CD4-positive, alpha-beta T cell treated with Interferon alpha-2 for 1 hour (primary cell): ENCODE data around the gene SAFB2.
"Not testable (repeated sequence)": the region's sequence is repeated elsewhere in the genome, so short reads cannot be mapped to it uniquely, and the experiment has no call there.

ENCODE experiments used
- DNase-seq, 2 donors: peaks; one replicate each; pipeline ENCODE4 v3.0.0-alpha.2; 2020 to 2022

SAFB2 gene

DNA sequence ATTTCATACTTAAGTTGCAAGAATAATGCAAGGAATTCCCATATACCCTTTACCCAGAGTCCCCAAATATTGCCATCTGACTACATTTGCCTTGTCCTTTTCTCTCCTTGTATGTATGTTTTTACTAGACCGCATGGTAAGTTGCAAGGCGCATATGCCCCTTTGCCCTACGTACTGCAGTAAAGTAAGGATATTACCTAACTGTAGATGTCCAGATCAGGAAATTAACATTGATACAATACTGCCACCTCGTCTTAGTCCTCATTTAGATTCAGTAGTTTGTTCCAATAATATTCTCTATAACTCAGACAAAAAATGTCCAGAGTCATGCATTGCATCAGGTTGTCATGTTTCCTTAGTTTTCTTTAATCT, 9.7 kb upstream of the SAFB2 start:
- no peak for DNase-seq

DNA sequence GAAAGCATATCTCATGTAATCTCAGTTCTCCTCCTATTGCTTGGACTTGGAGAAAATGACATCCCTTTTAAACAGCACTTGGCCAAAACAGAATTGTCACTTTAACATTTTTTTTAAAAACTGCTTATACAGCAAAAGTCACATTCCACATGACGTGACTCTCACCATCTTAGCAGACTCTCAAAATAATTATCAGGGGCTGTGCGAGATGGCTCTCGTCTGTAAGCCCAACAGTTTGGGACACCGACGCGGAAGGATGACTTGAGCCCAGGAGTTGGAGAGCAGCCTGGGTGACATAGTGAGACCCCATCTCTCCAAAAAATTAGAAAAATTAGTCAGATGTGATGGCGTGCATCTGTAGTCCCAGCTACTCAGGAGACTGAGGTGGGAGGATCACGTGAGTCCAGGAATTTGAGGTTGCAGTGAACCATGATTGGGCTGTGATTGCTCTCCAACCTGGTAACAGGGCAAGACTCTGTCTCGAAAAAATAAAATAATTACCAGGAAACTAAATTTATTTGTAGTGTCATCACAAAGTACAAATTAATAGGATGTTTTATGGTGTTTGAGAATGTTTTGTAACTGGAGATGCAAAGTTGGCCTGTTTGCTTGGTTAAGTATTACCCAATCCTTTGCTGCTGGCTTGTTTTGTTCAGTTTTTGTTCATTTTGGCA, 9.1 kb upstream of the SAFB2 start:
- no peak for DNase-seq

DNA sequence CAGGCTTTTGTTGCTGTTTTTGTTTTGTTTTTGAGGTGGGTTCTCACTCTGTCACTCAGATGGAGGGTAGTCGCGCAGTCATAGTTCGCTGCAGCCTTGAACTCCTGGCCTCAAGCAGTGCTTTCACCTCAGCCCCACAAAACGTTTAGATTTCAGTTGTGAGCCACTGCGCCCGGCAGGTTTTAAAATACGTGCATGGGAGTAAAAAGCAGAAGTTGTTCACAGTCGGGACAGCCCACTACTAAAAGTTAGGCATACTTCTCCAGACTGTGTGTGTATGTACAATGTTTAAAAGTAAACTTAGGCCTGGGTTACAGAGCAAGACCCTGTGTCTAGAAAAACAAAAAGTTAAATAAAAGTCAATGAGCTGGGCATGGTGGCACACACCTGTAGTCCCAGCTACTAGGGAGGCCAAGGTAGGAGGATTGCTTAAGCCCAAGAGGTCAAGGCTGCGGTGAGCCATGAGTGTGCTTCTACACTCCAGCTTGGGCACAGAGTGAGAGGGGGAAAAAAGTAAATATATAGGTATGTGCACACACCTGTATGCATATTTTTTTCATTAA, 6.4 kb upstream of the SAFB2 start:
- peak in 1 of 2 donors; percentile 39 for DNase-seq

DNA sequence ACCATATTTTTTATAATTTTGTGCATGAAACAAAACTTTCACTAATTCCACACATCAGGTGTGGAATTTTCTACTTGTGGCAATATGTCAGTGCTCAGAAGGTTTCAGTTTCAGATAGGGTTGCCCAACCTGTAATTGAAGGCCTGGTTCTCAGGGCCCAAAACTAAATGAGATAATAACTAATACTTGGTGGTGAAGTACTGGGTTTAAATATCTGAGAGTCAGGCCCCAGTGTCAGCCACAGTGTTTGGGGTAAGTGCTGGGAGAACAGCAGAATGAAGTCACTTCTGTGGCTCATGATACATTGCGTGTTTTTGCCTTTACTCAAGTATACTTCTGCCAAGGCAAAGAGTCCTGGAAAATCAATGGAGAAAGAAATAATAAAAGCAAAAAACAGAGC, 5.9 kb upstream of the SAFB2 start:
- DNase-seq, result no peak

DNA sequence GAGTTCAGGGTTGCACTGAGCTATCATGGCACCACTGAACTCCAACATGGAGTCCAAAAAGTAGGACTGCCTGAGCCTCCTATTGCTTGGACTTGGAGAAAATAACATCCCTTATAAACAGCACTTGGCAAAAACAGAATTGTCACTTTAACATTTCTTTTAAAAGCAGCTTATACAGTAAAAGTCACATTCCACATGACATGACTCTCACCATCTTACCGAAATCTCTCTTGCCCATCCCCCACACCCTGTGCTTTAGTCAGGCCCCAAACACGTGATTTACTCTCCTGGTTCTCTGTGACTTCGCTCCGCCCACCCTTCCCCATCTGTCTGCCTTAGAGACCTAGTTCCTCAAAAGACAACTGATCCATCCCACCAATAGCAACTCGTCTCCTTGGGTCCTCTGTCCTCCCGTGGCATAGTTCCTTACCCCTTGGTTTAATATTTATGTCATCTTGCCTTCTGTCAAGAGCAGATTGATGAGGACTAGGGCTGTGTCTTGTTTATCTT, 4.9 kb upstream of the SAFB2 start:
- peak; percentile 36 to 81 for DNase-seq

DNA sequence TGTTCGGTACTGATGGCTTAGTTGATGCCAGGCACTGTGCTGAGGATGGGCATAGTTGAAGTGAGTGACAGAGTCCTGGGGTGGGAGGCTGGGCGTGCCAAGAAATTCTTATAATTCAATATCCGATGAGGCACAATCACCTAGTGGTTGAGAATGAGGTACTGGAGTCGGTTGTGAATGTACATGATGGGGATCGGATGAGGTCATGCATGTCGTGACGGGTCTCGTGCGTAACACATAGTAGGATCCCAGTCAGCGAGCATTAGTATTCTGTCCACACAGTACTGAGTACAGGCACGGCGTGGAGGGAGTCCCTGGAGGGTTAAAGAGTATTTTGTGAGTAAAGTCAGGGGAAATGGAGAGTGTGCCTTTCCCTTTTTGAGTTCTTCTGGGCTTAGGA, 3.1 kb upstream of the SAFB2 start:
- no peak for DNase-seq

DNA sequence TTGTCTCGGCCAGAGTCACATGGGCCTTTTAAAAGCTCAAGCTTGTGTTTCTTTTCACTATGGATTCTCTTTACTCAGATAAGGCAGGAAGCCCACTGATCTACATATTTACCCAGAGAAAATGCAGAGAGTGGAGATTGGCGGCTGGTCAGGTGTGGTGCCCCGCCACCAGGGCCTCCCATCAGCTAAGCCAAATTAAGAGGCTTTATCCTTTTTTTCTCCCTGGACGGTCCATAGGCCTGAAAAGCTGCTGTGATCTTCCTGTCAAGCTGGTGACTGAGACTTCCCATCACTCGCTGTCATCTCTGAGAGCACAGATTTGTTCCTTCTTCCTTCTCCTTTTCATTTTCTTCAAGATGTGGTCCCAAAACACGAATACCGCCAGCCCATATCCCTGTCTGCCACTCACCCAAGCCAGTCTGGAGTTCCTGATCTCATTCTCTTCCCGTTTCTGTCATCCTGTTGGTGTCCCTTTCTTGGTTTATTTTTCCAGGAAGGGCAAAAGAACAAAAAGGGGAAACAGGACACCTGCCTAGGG, 2.2 kb upstream of the SAFB2 start:
- DNase-seq, result no peak

DNA sequence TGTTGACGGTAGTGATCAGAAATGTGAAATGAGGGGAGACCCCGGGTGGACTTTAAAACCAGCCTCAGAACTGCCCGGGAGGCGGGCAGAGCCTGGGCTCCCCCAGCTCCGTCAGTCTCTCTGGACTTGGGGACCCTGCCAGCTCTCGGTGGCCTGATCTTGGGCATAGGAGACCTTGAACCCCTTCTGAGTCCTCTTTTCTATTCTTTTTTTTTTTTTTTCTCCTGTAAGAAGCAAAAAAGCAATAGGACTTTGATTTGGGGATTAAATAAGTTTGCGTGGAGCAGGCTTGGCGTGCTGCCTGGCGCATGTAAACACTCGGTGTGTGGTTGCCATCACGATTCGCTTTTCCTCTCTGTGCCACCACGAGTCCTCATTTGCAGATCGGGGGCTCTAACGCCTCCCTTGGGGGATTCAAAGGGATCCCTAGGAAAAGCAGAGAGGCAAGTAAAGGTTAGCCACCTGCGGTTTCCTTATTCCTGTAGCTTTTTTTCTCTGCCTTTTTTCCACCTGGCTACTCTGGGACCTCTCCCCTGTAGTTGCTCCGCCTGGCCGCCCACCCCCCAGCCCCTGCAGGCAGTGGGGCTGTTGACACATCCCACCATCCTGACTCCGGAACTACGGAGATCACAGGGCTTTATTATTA, 1.6 kb upstream of the SAFB2 start:
- DNase-seq, result peak in 1 of 2 donors; percentile 14

DNA sequence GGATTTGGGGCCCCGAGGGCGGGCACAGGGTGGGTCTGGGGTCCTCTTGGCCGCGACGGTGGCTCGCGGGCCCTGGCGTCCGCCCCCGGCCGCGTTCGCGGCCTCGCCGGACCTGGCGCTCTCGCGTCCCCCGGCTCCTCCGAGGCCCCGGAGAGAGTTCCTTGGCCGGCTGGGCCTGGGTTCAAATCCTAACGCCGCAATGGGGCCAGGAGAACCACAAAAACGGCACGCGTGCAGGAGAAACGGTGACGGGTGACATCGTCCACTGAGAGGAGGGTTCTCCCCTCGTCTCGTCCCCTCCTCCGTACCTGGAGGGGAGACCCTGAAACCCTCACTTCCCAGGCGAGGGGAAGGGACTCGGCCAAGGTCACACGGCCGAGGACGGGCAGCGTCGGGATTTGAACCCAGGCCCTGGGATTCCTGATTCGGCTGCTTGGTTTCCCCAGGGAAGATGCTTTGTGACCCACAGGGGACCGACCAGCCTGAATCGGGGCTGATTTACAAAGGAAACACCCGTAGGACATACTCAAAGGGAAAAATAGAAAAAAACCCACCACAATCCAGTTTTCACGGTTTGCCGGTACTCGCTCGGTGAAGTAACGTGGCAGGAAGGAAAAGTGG, 931 bp upstream of the SAFB2 start:
- DNase-seq, result peak in 1 of 2 donors; percentile 21

DNA sequence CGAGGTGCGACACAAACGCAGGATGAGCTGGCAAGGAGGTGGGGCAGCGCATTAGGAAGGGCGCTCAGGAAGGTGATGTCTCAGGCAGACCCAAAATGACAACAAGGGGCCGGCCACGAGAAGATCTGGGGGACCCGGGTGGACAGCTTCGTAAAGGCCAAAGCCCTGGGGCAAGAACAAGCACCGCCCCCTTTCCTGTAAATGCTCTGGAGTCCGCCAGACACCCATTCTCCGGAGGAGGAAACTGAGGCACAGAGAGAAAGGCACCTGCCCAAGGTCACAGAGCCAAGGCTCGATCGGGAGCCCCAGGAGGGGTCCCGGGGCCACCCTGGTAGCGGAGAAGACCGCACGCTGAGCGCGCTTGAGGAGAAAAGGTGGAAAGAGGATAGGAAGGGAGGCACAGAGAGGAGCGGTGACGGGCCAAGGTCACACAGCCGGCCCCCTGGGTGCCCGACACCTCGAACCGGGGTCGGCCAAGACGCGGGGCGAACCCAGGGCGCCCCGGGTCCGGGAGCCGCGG, 571 bp downstream of the SAFB2 start:
- peak in 1 of 2 donors; percentile 25 for DNase-seq

DNA sequence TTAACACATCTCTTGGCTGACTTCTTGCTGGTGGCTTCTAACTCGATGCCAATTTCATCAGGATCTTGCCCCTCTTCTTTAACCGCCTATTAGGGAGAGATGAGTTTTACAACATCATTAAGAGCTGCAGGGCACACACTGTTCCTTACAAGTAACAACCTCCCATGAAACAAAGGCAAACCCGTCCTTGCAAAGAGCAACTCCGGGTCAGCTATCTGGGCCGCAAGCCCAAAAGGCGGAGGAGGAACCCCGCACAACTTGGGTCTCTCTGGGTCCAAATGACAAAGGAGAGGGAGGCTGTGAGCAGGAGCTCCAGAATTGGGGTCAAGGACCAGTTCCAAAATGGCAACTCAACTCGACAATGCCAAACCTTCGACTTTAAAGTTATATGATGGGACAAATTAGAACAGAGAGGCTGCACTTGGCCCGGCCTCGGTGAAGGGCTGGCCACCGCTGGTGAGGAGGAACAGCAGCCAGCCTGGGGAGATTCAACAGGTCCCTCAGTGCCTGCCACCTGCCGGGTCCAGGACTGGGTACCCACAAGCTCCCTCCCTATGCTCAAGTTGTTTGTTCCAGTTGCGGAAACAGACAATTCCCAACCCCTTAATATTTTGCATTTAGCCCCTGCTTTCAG, 1.1 kb downstream of the SAFB2 start:
- DNase-seq, result no peak

DNA sequence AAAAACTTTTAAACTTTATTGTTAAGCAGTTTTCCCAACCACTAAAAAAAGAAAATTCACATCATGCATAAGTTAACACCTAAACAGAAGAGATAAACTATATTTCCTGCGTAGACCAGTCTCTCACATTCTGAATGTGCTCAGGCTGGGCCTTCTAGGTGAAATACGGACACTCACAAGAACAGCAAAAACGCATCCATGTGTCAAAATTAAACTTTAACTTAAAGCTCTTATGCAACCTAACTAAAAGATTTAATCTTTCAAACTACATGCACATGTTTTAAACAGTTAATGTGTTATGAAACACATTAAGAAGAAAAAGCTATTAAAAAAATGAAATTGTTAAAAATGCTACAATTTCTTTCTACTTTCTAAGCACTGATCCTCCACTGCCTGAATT, 2.6 kb downstream of the SAFB2 start:
- DNase-seq, result no peak

DNA sequence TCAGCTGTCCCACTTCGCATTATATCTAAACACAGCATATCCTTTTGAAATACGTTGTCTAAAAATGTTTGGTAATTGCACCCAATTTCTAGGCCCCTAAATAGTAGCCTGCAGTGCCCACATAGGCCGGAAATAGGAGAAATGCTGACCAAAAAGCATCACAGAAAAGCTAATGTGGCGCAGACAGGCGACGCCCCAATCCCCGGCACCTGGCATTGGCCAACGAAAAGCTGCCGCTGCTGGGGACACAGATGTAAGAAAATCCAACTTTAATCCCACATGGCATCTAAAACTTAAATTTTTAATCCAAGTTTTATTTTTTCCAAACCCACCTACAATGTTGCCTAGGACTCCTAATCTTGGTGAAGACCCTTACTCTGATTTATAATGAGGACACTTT, 4.0 kb downstream of the SAFB2 start:
- DNase-seq, result no peak

DNA sequence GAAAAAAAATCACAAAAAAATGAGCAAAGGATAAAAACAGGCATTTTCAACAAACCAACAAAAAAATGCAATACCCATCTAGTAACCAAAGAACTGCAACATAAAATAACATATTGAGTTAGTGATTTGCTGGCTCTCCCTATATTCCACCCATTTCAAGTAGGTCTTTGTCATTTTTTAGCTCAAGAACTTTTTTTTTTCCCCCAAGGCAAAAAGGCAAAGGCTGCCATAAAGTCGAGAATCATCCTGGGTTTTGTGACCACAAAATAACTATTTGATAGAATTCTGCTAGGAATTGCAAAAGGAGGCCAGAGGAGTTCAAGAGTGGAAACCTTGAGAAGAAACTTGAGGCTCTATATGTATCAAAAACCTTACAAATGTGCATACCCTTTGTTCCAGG, 5.5 kb downstream of the SAFB2 start:
- DNase-seq, result no peak

DNA sequence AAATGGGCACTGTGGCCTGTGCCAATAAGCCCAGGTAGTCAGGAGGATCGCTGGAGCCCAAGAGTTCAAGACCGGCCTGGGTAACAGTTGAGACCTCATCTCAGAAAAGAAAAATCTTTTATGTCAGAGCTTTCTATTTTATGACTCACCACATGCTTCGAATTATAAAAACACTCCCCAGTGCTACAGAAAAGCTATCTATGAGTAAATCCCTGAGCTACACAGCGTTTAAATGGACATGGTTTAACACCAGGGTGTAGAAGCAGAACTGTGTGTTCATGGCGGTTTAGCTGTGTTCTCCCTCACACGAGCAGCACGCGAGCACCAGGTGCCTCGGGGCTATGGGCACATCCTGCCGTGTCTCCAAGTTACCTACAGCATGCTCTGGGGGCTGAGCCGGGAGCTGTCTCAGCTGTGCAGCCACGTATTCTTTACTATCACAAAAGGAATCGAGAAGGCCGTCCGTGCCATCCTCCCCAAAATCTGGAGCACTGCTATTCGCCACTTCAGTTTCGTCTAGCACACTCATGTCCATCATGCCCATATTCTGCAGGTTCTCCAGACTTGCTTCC, 6.7 kb downstream of the SAFB2 start:
- no peak for DNase-seq

DNA sequence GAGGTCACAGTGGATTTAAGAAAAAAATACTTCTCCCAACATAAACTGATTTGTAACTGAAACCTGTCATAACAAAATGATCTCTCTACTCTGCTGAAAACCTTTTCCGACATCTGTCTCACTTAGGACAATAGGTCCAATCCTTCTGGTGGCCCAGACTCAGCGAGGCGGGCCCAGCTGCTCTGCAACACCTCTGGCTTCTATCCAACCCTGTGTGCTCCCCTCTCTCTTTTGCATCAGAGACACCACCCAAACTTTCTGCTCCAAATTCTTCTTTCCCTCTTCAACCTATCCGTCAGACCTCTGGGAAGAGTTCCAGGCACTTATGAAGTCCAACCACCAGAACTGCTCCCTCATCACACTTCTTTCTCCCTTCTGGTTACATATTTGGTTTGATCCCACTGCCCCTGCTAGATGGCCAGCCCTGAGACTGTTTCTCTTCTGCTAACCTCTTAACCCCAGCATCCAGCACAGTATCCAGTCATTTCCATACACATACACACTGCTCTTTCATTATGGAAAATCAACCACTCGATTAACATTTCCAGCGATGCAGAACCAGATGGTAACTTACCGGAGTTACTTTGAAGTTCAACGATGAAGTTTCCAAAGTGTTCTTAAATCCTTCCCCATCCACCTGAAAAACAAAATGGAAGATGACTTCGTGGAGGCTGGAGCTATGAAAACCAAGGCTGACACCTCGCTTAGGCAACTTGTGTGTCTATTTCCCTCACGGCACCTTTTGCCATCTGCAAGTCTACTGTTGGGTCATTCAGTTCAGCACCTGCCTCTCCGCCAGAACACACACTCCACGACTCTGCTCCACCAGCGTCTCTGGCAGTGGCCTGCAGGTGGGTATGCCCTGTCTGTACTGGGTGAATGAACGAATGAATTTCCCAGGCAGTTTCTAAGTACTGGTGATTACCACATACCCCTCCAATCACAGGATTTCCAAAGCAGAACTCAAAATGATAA, 9.4 kb downstream of the SAFB2 start:
- DNase-seq, result no peak

DNA sequence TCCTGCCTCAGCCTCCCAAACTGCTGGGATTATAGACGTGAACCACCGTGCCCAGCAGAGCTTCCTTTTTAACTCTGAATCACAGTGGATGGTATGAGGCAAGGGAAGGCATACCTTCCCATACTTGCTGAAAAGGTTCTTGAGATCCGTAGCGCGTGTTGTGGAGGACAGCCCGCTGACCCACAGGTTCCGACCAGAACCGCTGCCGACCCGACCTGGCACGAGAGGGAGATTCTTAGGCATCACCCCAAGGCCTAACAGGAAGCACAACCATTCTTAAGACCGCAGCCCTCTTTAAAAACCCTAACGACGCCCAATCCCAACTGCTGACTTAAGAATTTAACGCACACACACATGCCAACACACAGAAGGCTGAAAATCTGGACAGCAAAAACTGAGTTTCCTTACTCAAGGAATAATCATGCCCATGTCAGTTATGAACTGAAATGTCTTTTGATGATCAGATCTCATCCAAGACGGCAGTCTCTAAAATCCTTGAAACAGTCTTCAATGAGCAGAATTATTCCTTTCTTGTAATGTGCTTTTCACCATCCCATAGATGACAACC, 12.6 kb downstream of the SAFB2 start:
- no peak for DNase-seq

DNA sequence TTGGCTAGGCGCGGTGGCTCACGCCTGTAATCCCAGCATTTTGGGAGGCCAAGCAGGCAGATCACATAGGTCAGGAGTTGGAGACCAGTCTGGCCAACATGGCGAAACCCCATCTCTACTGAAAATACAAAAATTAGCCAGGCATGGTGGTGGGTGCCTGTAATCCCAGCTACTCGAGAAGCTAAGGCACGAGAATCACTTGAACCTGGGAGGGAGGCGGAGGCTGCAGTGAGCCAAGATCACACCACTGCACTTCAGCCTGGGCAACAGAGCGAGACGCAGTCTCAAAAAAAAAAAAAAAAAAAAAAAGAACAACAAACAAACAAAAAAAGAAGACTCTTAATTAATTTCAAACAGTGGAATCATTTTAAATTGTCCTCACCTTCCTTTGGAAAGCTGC, 13.8 kb downstream of the SAFB2 start:
- DNase-seq, result not testable (repeated sequence)

DNA sequence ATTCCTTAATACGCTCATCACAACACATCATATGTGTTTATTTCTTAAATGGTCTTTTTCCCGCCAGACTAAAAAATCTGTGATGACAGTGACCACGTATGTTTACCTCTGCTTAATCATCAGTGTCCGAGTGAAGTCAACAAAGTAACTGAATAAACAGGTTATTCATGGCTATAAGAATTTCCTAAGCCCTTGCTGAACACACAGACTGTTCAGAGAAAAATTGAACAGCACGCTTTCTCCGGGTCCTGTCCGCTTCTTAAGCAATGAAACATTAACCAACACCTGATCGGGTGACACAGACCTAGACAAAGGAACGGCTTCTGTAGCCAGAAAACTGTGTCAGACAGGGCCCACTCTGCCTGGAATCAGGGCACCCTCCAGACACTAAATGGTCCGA, 14.3 kb downstream of the SAFB2 start:
- no peak for DNase-seq

DNA sequence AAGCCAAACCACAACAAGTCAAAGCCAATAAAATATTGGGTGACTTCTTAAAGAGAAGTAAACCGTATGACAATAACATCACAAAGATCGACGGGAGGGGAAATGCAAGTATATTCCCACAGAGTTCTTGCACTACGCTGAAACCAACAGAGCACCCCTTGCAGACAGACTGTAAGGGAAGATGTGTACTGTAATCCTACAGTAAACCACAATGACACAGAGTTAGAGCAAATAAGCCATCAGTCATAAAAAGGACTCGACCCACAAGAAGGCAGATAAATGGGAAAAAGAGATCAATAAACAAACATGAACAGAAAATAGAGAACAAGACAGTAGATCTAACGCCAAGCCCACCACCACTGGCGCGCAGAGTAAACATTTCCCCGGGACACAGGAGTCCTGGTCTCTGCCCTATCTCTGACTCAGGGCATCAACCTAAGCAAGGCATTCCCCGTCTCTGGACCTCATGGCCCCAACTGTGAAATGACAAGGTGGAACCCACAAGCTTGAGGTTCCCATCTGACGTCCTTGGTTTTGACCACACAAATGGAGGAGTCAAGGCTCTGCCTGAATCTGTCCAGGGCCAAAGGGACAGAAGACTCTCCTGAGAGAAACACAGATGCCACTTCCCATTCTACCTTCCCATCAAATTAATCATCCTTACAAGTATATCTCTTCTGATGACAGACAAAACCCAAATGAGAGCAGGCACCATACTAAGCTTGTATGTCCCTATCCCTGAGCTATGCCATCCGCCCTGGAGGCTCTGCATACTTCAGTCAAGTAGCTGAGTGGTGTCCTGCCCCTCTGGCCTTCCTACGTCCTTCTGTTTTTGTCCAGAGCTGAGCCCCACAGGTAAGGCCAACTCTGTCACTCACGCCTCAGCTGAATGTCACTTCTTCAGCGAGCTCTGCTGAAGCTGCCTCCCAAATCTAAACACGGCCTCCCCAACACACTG, 15.0 kb downstream of the SAFB2 start:
- DNase-seq, result no peak
